Activated CD4-positive, alpha-beta T cell treated with anti-CD3 and anti-CD28 coated beads, Interleukin-2, amount 10 ng/mL, durations not matched to agents 7 days and 5 days (primary cell): ENCODE data around the gene PPM1M. TPM values are rescaled to one million over a fixed set of nuclear protein-coding genes. Genes with fewer than 3 reads are reported as not detected.

Experiments
- CTCF ChIA-PET: fragments of 350-600 bp; sonication (Branson Sonifier 250); formaldehyde crosslinking; loops from one replicate; lab custom pipeline; 2021; ENCODE audit warnings: antibody characterized with exemption; lab: Charles Lee
- POLR2A ChIA-PET: fragments of 350-600 bp; sonication (Branson Sonifier 250); formaldehyde crosslinking; loops from one replicate; lab custom pipeline; 2021; ENCODE audit warnings: antibody characterized with exemption; lab: Charles Lee
- DNase-seq: peaks from one replicate; pipeline ENCODE4 v3.0.0-alpha.2; 2020
- H3K27ac Mint-ChIP-seq: one replicate; pipeline ENCODE4 v1.8.0; 2021; ENCODE audit warnings: mild to moderate bottlenecking, moderate library complexity, mixed read lengths
- H3K27me3 Mint-ChIP-seq: one replicate; pipeline ENCODE4 v1.8.0; 2021; ENCODE audit warnings: mixed read lengths
- H3K36me3 Mint-ChIP-seq: one replicate; pipeline ENCODE4 v1.8.0; 2021; ENCODE audit warnings: low read depth, mixed read lengths
- H3K4me1 Mint-ChIP-seq: one replicate; pipeline ENCODE4 v1.8.0; 2021; ENCODE audit warnings: mixed read lengths
- H3K4me3 Mint-ChIP-seq: one replicate; pipeline ENCODE4 v1.8.0; 2021; ENCODE audit warnings: mild to moderate bottlenecking, moderate library complexity, mixed read lengths
- H3K9me3 Mint-ChIP-seq: one replicate; pipeline ENCODE4 v1.8.0; 2021; ENCODE audit warnings: mixed read lengths
- total RNA-seq, 2 experiments: library from RNA; stranded (reverse); gene quantifications; one replicate each; pipeline ENCODE4 v1.2.3, GENCODE V29; 2021

Gene PPM1M, protein sequence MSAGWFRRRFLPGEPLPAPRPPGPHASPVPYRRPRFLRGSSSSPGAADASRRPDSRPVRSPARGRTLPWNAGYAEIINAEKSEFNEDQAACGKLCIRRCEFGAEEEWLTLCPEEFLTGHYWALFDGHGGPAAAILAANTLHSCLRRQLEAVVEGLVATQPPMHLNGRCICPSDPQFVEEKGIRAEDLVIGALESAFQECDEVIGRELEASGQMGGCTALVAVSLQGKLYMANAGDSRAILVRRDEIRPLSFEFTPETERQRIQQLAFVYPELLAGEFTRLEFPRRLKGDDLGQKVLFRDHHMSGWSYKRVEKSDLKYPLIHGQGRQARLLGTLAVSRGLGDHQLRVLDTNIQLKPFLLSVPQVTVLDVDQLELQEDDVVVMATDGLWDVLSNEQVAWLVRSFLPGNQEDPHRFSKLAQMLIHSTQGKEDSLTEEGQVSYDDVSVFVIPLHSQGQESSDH
- total RNA-seq = 10 to 100 TPM; 82.2 to 92.7 TPM

GRCh38 chr3:52245322-52246263, at the start of gene PPM1M:
Gene PPM1M (plus strand): TSS chr3:52245759. CDS start chr3:52245825, 66 bp downstream.
- H3K36me3 Mint-ChIP-seq = peaks cover 60% of the 10 kb centered on the region
- ChIA-PET POLR2A (interaction anchor here (1.2 kb wide), 1 partner anchor 32 kb away, joined by 4 read pairs; no protein-coding TSS in a partner anchor), CTCF (interaction anchor here (0.6 to 2.1 kb wide), 8 partner anchors 13 to 36 kb away, joined by 3 to 7 read pairs (median 4); no protein-coding TSS in a partner anchor)
- peaks cover 84% of the 10 kb centered on the region for H3K4me1 Mint-ChIP-seq
- H3K9me3 Mint-ChIP-seq = no peaks in the 10 kb centered on the region
- peak within 1 kb of the TSS; percentile 86 for H3K4me3 Mint-ChIP-seq
- H3K27me3 Mint-ChIP-seq = no peaks in the 10 kb centered on the region
- H3K27ac Mint-ChIP-seq = peak within 1 kb of the TSS; percentile 93
- DNase-seq = peak; percentile 63

DNA sequence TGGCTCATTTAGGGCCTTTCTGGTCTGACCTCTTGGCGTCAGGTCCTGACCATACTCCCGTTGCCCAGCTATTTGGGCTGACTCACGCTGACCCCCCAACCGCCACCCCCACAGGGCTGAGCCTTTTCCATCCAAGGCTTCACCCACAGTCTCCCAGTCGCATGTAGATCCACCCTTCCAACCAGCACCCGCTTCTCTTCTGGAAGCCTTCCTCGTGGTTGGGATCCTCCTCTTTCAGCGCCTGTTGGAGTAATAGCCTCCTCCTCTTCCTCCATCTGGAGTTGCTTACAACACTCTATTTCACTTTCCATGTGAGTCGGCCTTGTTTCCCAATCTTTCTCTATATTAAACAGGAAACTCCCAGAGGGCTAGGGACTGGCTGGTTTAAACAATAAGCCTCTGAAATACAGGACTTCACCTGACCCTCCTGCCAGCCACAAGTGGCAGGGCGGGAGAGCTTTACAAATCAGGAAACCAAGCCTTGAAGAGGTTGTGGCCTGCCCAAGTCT, 49.7 kb upstream of the PPM1M start:
- peaks cover 16% of the 10 kb centered on the region for H3K36me3 Mint-ChIP-seq
- no peaks in the 10 kb centered on the region for H3K27me3 Mint-ChIP-seq
- POLR2A ChIA-PET = interaction anchor here (0.5 kb wide), 1 partner anchor 20 kb away, joined by 3 read pairs; no protein-coding TSS in a partner anchor
- no peak for DNase-seq
- H3K4me3 Mint-ChIP-seq = no peak overlapping the region
- H3K4me1 Mint-ChIP-seq = peaks cover 35% of the 10 kb centered on the region
- CTCF ChIA-PET = interaction anchor here (1.0 to 1.4 kb wide), 2 partner anchors 12 to 13 kb away, joined by 3 to 5 read pairs; no protein-coding TSS in a partner anchor
- H3K27ac Mint-ChIP-seq = peak overlapping the region; percentile 31
- H3K9me3 Mint-ChIP-seq = no peaks in the 10 kb centered on the region

GRCh38 chr3:52196977-52197376, 48.6 kb upstream of the PPM1M start:
- Mint-ChIP-seq H3K4me1 (peaks cover 44% of the 10 kb centered on the region), H3K27me3 (no peaks in the 10 kb centered on the region), H3K27ac (peak overlapping the region; percentile 91), H3K9me3 (no peaks in the 10 kb centered on the region), H3K4me3 (no peak overlapping the region), H3K36me3 (peaks cover 27% of the 10 kb centered on the region)
- CTCF ChIA-PET = interaction anchor here (0.8 to 1.3 kb wide), 4 partner anchors 12 to 25 kb away, joined by 3 to 7 read pairs (median 3); no protein-coding TSS in a partner anchor
- no peak for DNase-seq
- POLR2A ChIA-PET = no interaction called here

DNA sequence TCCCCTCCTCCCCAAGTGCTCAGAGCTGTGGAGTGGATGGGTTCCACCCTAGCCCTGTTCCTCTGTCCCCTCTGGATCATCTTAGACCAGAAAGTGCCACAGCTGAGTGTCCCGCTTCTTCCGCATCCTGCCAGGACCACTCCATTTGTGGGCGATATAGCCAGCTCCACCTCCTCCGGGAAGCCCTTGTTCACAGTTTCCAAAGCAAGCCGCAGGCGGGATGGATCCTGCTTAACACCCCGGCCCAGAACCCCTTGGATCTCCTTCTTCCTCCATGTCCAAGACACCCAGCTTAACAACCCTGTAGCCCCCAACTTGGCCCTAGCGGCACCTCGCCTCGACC, 48.1 kb upstream of the PPM1M start:
- ChIA-PET CTCF (interaction anchor here (0.8 to 1.3 kb wide), 3 partner anchors 11 to 25 kb away, joined by 3 to 7 read pairs (median 3); no protein-coding TSS in a partner anchor), POLR2A (no interaction called here)
- peaks cover 48% of the 10 kb centered on the region for H3K4me1 Mint-ChIP-seq
- no peak for DNase-seq
- H3K9me3 Mint-ChIP-seq = no peaks in the 10 kb centered on the region
- peak overlapping the region; percentile 91 for H3K27ac Mint-ChIP-seq
- peak overlapping the region; percentile 98 for H3K4me3 Mint-ChIP-seq
- no peaks in the 10 kb centered on the region for H3K27me3 Mint-ChIP-seq
- H3K36me3 Mint-ChIP-seq = peaks cover 31% of the 10 kb centered on the region

- Mint-ChIP-seq H3K4me1 (peaks cover 52% of the 10 kb centered on the region), H3K9me3 (no peaks in the 10 kb centered on the region), H3K27me3 (no peaks in the 10 kb centered on the region), H3K27ac (peak within 1 kb of the TSS; percentile 91), H3K4me3 (peak within 1 kb of the TSS; percentile 98), H3K36me3 (peaks cover 37% of the 10 kb centered on the region)
- peak; percentile 93 for DNase-seq
- ChIA-PET CTCF (interaction anchor here (0.8 kb wide), 2 partner anchors 11 to 24 kb away, joined by 3 read pairs; no protein-coding TSS in a partner anchor), POLR2A (no interaction called here)
These were observed 47.5 kb upstream of the PPM1M start, which contains the start of gene ALAS1 for GRCh38 chr3:52197842-52198625. Gene ALAS1 (plus strand): TSS chr3:52198160. CDS start chr3:52199242, 1,082 bp downstream.

DNA sequence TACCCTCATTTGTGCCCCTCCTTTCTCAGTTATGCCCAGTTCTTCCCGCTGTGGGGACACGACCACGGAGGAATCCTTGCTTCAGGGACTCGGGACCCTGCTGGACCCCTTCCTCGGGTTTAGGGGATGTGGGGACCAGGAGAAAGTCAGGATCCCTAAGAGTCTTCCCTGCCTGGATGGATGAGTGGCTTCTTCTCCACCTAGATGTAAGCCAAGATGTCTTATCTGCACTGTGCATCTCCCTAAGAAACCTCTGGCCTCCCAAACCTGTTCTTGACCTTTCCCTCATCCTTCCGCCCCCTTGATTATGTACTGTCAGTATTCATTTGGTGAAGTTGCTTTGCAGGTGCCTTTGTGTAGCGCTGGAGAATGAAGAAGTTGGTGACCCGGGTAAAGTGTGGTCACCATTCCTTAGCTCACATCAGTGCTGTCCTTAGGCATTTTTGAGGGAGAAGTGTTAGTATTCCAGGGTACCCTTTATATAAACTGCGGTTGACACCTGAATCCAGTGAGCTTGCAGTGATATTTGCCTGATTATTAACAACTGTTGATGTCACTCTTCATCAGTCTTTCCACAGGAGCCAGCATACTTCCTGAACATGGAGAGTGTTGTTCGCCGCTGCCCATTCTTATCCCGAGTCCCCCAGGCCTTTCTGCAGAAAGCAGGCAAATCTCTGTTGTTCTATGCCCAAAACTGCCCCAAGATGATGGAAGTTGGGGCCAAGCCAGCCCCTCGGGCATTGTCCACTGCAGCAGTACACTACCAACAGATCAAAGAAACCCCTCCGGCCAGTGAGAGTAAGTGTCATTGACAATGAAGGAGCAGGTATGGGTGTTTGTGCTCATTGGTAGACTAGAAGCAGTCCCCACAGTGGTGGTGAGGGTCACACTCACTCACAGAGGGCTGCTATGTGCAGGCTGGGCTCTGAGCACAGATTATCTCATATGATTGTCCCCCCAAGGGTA, 46.6 kb upstream of the PPM1M start:
- no peak for DNase-seq
- peak overlapping the region; percentile 98 for H3K4me3 Mint-ChIP-seq
- H3K27me3 Mint-ChIP-seq = no peaks in the 10 kb centered on the region
- H3K9me3 Mint-ChIP-seq = no peaks in the 10 kb centered on the region
- POLR2A ChIA-PET = no interaction called here
- CTCF ChIA-PET = no interaction called here
- peak overlapping the region; percentile 91 for H3K27ac Mint-ChIP-seq
- H3K36me3 Mint-ChIP-seq = peaks cover 44% of the 10 kb centered on the region
- peaks cover 56% of the 10 kb centered on the region for H3K4me1 Mint-ChIP-seq

GRCh38 chr3:52200981-52201679, 44.4 kb upstream of the PPM1M start:
- DNase-seq = no peak
- Mint-ChIP-seq H3K36me3 (peaks cover 63% of the 10 kb centered on the region), H3K4me3 (no peak overlapping the region), H3K9me3 (no peaks in the 10 kb centered on the region), H3K27me3 (no peaks in the 10 kb centered on the region), H3K27ac (peak overlapping the region; percentile 68), H3K4me1 (peaks cover 72% of the 10 kb centered on the region)
- CTCF ChIA-PET = interaction anchor here (1.0 to 2.2 kb wide), 7 partner anchors 8 to 228 kb away, joined by 3 to 9 read pairs (median 4); no protein-coding TSS in a partner anchor
- POLR2A ChIA-PET = no interaction called here

GRCh38 chr3:52202384-52203077, 43.0 kb upstream of the PPM1M start:
- H3K27me3 Mint-ChIP-seq = no peaks in the 10 kb centered on the region
- DNase-seq = no peak
- no peak overlapping the region for H3K27ac Mint-ChIP-seq
- H3K4me3 Mint-ChIP-seq = no peak overlapping the region
- peaks cover 73% of the 10 kb centered on the region for H3K36me3 Mint-ChIP-seq
- ChIA-PET CTCF (interaction anchor here (1.3 to 1.4 kb wide), 2 partner anchors 18 to 147 kb away, joined by 3 to 5 read pairs; no protein-coding TSS in a partner anchor), POLR2A (interaction anchor here (0.5 kb wide), 1 partner anchor 12 kb away, joined by 3 read pairs; no protein-coding TSS in a partner anchor)
- H3K4me1 Mint-ChIP-seq = peaks cover 58% of the 10 kb centered on the region
- no peaks in the 10 kb centered on the region for H3K9me3 Mint-ChIP-seq

DNA sequence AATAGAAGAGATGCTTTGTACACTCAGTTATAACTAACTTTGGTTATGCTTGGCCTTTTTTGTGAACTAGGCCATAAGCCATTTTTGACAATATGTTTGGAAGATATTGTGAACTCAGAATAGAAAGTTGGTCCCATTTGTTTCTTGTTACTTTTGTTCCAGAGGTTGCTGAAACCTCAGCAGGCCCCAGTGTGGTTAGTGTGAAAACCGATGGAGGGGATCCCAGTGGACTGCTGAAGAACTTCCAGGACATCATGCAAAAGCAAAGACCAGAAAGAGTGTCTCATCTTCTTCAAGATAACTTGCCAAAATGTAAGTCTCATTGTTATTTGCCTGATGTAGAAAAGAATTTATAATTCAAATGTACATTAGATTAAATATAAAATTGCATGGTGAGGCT, 41.9 kb upstream of the PPM1M start:
- Mint-ChIP-seq H3K4me1 (peaks cover 54% of the 10 kb centered on the region), H3K9me3 (no peaks in the 10 kb centered on the region), H3K36me3 (peaks cover 84% of the 10 kb centered on the region), H3K4me3 (no peak overlapping the region), H3K27ac (no peak overlapping the region), H3K27me3 (no peaks in the 10 kb centered on the region)
- POLR2A ChIA-PET = no interaction called here
- no peak for DNase-seq
- CTCF ChIA-PET = interaction anchor here (0.8 kb wide), 1 partner anchor 221 kb away, joined by 4 read pairs; no protein-coding TSS in a partner anchor
